NCI-H1417 (cell line): ENCODE results near the gene MZF1.
"Not testable (repeated sequence)": the region's sequence is repeated elsewhere in the genome, so short reads cannot be mapped to it uniquely, and the experiment has no call there.

ENCODE experiments used
- DNase-seq, 3 experiments: peaks; one replicate each; lab custom pipeline; 2025; lab: John Stamatoyannopoulos, UW

MZF1 gene

DNA sequence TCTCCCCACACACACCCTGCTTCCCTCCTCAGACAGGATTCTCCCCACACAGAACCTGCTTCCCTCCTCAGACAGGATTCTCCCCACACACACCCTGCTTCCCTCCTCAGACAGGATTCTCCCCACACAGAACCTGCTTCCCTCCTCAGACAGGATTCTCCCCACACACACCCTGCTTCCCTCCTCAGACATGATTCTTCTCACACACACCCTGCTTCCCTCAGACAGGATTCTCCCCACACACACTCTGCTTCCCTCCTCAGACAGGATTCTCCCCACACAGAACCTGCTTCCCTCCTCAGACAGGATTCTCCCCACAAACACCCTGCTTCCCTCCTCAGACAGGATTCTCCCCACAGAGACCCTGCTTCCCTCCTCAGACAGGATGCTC lies 34.0 kb downstream of the MZF1 start:
- not testable (repeated sequence) for DNase-seq

DNA sequence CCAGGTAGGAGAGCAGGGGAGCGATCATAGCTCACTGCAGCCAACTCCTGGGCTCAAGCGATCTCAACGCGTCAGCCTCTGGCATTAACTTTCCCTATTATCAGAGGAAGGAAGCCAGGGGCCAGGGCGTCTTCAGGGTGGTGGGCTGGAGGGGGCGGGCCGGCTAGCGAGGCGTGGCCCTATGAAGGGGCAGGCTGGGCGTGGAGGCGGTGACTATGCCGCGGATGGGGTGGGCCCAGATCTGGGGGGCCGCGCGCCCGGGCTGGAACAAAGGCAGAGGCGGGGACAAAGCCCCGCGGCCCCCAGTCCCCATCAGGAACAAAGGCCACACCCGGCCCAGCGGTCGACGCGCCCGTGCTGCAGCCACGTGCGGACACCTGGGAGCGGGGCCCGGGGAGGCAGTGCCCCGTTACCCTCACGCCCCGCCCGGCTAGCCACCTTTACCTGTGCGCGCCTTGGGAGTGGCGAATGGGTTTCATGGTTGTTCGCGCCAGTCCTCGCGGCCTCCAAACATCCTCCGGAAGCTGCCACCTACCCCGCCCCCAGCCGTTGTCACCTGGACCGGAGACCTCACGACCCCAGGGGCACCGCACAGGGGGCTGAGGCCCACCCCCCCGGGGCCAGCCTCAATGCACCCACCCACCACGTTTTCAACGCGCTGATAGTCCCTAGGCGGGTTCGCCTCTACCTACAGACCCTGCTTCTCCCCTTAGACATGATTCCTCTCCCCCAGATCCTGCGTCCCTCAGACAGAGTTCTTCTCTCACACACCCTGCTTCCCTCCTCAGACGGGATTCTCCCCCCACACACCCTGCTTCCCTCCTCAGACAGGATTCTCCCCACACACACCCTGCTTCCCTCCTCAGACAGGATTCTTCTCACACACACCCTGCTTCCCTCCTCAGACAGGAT lies 34.6 kb downstream of the MZF1 start:
- DNase-seq: peak in 1 of 3 experiments; percentile 94

GRCh38 chr19:58536852-58537798 lies 36.0 kb downstream of the MZF1 start:
- no peak for DNase-seq

DNA sequence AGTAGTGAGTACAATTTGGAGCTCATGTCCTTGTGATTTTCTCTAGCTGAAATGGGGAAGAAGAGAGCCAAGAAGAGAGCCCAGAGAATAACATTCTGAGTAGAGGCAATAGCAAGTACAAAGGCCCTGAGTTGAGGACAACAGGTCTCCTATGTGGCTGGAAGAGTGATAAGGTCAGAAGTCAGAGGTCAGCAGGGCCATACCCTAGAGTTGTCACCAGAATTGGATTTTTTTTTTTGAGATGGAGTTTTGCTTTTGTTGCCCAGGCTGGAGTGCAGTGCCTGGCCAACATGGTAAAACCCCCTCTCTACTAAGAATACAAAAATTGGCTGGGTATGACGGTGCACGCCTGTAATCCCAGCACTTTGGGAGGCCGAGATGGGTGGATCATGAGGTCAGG lies 37.3 kb downstream of the MZF1 start:
- DNase-seq: no peak

DNA sequence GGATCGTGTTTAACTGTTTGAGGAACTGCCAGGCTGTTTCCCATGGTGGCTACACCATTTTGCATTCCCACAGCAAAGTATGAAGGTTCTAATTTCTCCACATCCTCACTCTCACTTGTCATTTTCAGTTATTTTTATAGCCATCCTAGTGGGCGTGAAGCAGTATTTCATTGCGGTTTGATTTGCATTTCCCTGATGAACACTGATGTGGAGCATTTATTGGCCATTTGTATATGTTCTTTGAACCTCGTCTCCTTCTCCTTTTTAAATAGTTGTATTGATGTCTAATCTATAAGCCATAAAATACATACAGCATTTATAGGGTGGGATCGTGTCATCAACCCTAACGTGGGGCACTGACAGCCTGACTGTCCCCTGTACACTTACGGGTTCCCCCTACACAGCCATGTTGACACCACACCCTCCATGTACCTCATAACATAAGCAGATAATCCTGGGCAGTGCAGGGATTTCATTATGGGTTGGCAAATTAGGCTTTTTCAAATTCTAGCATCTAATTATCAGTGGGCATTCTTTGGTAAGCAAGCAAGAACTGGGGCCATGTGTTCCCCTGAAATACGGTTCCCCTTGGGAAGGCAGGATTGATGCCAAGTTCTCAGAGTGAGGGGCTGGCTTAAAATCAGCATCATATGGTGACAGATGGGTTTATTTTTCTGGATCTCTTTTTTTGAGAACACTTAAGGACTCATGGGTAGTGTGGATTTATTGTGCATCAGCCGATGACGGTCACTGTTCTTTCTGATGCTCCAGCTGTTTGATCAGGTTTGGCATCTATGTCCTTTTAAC lies 41.9 kb downstream of the MZF1 start:
- no peak for DNase-seq

- no peak for DNase-seq
These were observed 43.7 kb downstream of the MZF1 start for GRCh38 chr19:58529405-58529804.

GRCh38 chr19:58522709-58523108 lies 50.4 kb downstream of the MZF1 start:
- DNase-seq: no peak

GRCh38 chr19:58521651-58522050 lies 51.5 kb downstream of the MZF1 start:
- DNase-seq: no peak

GRCh38 chr19:58520257-58520599 lies 52.9 kb downstream of the MZF1 start:
- no peak for DNase-seq

GRCh38 chr19:58519355-58520256 lies 53.5 kb downstream of the MZF1 start, which contains the start of gene ZBTB45:
Gene ZBTB45, minus strand, starts transcription at chr19:58519810. Its CDS starts 2,137 bp downstream, at chr19:58517673.
- peak; percentile 93 to 97 (median 97) for DNase-seq

DNA sequence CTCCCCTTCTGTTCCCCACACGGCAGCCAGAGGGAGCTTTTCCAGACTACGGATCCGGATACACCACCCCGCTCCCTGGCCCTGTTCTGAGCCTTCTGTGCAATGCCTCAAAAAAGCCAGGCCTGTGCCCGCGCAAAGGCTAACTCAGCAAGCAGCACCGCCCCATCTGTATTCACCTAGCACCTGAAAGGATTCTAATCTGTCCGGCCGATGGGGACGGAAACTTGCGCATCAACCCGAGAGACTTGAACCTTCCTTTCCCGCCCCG lies 54.1 kb downstream of the MZF1 start:
- DNase-seq: peak; percentile 57 to 87 (median 82)

DNA sequence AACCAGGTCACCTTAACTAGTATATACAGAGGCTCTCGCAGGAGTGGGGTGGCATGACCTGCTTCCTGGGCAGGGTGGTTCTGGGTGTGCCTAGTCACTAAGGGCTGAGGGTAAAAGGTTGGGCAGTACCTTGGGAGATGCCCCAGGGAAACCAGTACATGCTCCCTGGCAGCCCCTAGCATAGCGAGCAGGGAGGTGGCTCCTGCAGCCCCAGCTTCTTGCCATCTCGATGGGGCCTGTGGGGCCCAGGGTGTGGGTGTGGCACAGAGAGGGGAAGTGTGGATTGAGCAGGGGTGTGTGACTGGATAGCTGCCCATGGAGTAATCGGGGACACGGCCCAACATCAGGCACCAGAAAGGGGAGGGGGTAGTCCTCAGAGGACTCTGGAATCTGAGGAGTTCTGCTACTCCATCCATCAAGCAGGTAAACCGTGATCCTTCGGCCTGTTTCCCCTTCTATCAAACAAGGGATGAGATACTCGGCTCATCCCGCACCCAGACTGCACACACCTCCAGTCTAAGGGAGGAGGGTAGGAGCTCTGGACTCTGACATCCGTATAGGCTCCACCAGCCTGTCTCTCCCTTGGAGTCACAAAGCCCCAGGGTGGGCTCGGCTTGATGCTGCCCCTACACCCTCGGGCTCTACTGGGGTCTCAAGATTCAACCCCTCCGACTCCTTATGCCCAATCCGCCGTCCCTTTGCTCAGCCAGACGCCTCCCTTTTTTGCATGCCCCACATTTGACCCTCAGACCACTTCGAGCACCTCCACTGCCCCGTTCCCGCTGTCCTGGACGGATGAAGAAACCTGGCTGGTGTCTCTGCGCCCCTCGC lies 54.7 kb downstream of the MZF1 start:
- DNase-seq: peak in 1 of 3 experiments; percentile 44

GRCh38 chr19:58516964-58517833 lies 55.9 kb downstream of the MZF1 start:
- no peak for DNase-seq

DNA sequence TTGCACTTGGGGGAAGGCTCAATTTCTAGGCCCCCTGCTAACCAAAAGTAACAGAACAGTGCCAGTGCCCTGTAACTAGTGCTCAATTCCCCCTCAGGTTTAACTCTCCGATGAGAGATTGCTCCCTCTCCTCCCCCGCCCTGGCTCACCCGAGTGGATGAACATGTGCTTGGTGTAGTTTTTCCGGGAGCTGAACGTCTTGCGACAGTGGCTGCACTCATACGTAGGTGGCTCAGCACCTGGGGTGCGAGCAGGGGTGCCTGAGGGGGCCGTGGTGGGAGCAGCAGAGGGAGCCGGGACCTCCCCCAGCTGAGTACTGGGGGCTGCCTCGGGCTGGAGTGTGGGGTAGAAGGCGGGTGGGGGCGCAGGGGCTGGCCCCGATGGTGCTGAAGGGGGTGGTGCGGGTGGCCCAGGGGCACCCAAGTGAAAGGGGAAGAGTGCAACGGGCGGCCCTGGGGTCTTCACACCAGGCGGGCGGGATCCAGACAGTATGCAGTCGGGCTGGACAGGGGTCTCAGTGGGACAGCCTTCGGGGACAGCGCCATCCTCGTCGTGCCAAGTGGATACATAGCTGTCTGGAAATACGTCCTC lies 56.8 kb downstream of the MZF1 start:
- no peak for DNase-seq

- no peak for DNase-seq
These were observed 57.9 kb downstream of the MZF1 start for GRCh38 chr19:58515259-58515658.

GRCh38 chr19:58514564-58515022 lies 58.5 kb downstream of the MZF1 start:
- no peak for DNase-seq

- DNase-seq: peak; percentile 86 to 97 (median 89)
These were observed 59.2 kb downstream of the MZF1 start for GRCh38 chr19:58513694-58514563.
